ELR (cell line): ENCODE results near the gene ERBB4.

Experiments
- DNase-seq: peaks from one replicate; pipeline ENCODE4 v3.0.0-alpha.2; 2015; ENCODE audit warnings: low read depth

The ERBB4 gene

GRCh38 chr2:212538305-212539071 lies at the start of gene ERBB4:
Gene ERBB4, minus strand, starts transcription at chr2:212538802. Its CDS starts 272 bp downstream, at chr2:212538530.
- DNase-seq, result peak; percentile 33

DNA sequence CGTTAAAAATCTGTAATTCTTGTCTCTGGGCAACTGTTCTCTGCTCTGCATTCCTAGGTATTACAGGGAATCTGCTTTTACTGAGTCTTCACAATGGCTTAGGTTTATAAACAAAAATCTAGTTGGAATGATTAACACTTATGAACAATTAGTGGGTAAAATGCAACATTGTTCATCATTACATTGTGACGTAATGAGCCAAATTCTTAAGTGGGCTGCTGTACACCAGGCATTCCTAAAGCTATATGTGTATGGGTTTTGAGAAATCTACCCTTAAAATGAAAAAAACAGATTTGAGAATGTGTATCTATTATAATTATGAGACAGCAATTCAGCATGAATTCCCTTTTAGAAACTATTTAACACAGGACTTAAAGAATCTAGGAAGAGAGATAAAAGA lies 41.5 kb upstream of the ERBB4 start:
- DNase-seq, result peak; percentile 18

DNA sequence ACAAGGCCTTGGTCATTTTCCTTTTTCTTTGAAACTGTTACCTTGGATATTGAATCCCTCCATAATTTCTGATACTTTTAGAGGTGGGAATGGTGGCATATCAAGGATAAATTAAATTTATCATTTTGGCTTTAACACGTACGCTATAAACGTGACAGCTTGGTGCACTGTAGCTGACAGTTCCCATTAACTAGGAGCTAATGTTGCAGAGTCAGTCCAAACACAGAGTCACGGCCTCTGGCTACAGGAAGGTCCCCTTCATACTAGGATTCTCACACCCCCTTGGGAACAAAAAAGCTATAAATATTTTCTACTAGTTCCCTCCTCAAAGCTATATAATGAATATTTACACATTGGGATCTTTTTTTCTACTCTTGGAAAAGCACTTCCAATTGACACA lies 17.7 kb upstream of the ERBB4 start:
- DNase-seq, result no peak

- no peak for DNase-seq
Observed at GRCh38 chr2:212554233-212554632, 15.6 kb upstream of the ERBB4 start.

DNA sequence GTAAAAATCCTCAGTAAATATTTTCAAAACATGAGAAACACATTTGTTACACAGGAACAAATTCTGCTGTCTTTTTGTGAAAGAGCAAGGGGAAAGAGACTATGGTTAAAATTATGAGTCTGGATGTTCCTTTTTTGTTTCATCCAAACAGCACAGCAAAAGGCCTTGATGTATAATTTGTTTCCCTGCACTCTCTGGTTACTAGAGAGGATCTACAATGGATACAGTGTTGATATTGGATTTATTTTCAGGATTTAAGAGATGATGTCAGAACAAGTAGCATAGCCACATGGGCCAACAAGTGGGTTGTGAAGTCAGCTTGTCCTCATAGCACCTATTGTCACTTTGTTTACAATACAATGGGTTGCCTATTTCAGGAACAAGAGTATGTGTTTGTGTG lies 11.3 kb upstream of the ERBB4 start:
- DNase-seq, result no peak

- DNase-seq, result no peak
Observed at GRCh38 chr2:212549463-212549862, 10.9 kb upstream of the ERBB4 start.

GRCh38 chr2:212548455-212548819 lies 9.8 kb upstream of the ERBB4 start:
- peak; percentile 60 for DNase-seq

- peak; percentile 17 for DNase-seq
Observed at GRCh38 chr2:212547716-212548454, 9.3 kb upstream of the ERBB4 start.

DNA sequence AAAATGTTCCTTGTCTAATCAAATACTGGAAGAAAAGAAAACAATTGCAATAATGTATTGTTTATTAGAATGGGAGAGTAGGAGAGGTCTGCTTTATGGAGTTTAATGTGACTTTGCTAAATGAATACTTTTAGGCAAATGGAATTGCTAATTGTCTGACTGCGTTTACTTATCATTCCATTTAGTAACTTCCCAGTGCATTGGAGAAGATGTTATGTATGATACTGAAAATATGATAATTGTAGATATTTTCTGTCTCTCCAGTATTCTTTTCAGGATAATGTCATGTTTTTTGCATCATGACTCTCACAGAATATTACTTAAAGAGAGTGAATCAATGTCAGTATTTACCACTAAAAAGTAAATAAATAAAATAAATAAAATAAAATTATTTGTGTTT lies 8.1 kb upstream of the ERBB4 start:
- DNase-seq, result no peak

DNA sequence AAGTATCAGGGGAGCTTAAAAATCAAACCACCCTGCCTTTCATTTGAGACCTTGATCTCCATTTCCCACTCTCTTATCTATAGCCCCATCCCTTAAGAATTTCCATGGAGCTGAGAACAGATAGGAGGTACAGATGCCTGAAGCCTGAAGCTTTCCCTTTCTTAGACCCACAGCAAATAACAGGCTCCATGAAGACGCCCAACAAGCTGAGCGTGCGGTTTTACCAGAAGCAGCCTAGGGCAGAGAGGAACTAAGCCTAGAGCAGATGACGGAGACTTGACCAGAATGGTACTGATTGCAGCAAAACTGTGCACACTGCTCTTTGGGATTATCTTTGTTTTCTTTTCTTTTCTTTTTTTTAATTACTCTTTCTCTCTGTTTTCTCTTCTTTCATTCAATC lies 1.7 kb upstream of the ERBB4 start:
- no peak for DNase-seq

DNA sequence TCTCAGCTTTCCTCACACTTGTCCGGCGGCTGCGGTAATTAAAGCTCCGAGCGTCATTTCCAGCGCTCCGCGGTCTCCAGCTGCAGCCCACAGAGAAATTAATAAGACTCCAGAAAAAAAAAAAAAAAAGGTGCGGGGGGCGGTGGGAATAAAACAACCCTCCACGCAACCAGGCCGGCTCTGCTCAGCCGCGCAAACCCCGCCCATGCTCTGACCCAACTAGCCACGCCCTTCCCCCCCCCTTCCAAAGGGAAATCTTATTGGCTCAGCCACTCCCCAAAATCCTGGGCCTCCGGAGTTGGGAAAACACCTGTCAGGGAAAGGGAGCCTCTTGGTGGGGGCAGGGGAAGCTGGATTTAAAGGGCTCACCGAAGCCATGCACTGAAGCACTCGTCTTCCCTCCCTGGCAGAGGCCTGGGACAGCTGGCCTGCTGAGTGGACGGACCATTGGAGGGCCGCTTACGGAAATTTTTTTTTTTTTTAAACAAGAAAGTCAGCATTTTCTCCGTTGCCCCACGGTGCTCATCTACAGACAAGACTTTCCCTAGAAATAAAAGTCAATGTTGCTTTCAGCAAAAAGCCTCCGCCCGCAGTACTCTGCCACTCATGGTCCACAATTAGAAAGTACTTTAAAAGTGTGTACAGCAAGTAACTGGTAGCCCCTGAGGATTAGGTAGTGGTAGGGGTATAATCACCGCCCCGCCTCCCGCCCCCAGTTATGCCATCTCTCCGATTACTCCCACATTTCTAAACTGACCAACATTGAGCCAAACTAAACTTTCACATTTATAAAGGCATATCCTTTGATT lies 674 bp upstream of the ERBB4 start:
- DNase-seq, result peak; percentile 55

GRCh38 chr2:212537726-212538304 lies 787 bp downstream of the ERBB4 start:
- peak; percentile 57 for DNase-seq

GRCh38 chr2:212536817-212537725 lies 1.5 kb downstream of the ERBB4 start:
- DNase-seq, result peak; percentile 53

DNA sequence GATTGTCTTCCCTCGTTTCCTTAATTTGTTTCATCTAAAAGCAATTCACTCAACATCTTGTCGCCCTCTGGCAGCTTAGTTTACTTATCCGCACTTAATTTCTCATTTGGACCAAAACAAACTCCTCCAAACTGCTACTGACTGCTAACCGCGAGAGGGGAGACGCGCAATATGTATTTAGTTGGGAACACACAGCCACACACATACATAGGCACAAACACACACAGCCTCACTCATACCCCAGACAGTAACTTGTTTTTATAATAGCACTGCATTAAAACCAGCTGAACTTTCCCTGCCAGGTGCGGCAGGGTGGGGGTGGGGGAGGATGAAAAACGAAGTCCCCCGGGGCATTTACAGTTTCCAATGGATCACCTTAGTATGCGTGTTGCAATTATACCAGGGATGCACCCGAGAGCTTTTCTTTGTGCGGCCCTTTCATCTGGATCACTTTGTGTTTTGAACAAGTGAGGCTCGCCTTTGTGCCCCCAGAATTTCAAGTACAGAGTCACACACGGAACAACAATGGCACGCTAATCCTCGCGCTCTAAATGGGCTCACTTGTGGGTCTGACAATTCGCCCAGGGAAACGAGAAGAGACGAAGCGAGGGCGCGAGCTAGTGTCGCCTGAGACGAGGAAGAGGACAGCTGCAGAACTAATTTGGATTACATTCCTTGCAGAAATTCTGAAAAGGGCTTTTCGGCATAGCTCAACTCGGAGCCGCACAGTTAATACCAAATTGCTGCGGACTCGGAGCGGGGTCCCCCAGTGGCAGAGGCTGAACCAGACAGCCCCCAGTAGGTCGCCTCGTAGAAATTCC lies 2.4 kb downstream of the ERBB4 start:
- DNase-seq, result peak; percentile 5

GRCh38 chr2:212534336-212534735 lies 4.3 kb downstream of the ERBB4 start:
- DNase-seq, result no peak

GRCh38 chr2:212532585-212532984 lies 6.0 kb downstream of the ERBB4 start:
- DNase-seq, result no peak

- no peak for DNase-seq
Observed at GRCh38 chr2:212532087-212532486, 6.5 kb downstream of the ERBB4 start.

DNA sequence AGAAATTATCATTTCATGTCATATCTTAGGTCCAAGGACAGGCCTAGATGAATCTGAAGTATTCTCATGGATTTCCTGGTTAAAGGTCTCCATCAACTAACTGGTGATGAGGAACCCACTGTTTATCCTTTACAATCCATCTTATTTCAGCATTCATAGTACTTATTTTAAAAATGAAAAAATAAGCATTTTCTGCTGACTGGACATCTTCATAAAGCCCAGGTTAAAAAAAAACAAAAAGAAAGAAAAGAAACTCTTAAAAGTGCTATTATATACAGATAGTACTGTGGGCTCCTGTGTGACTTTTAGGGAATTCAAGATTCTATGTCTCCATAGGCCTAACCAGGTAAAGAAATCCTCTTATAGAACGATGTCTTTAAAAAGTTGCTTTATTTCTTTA lies 7.1 kb downstream of the ERBB4 start:
- no peak for DNase-seq

DNA sequence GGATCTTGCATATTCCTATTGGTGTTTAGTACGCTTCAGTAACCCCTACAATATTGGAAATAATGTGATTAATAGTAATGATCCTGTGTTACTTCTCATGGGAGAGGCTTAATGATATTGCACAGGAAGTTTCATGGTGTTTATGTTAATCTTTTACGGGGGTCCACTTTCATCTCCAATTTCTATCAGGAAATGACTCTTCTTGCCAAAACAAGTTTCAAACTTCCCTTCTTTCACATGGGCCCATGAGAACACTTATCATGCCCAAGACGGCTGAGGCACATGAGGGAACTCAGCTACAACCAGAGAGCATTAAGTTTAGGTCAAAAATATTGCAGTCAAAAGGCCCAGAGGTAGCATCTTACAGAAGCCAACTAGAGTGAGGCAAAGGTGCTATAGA lies 7.6 kb downstream of the ERBB4 start:
- DNase-seq, result no peak

GRCh38 chr2:212530373-212530772 lies 8.2 kb downstream of the ERBB4 start:
- DNase-seq, result no peak
